ENCODE results near the gene NPTX1.

Gene NPTX1

GRCh38 chr17:80454557-80455335 is 21.7 kb downstream of the NPTX1 start:
- Mint-ChIP-seq H3K36me3 (peaks cover 1 to 7% of the 10 kb centered on the region in 2 donors), H3K27me3 (peaks cover 28 to 33% of the 10 kb centered on the region in 2 donors)

GRCh38 chr17:80453998-80454556 is 22.3 kb downstream of the NPTX1 start:
- H3K27ac Mint-ChIP-seq = peak overlapping the region; percentile 100
- ATAC-seq (replicated peaks) = peak; percentile 3 to 5
- H3K4me3 Mint-ChIP-seq = peak overlapping the region; percentile 94 to 98
- no peaks in the 10 kb centered on the region for H3K9me3 Mint-ChIP-seq
- DNase-seq = peak; percentile 18
- H3K27me3 Mint-ChIP-seq = peaks cover 22 to 26% of the 10 kb centered on the region in 2 donors
- H3K36me3 Mint-ChIP-seq = peaks cover 1 to 7% of the 10 kb centered on the region in 2 donors
- H3K4me1 Mint-ChIP-seq = peaks cover 30 to 40% of the 10 kb centered on the region in 2 donors

More at GRCh38 chr17:80454557-80455335, 21.7 kb downstream of the NPTX1 start:
- peak; percentile 98 for DNase-seq
- peak overlapping the region; percentile 94 to 98 for H3K4me3 Mint-ChIP-seq
- peak overlapping the region; percentile 100 for H3K27ac Mint-ChIP-seq
- no peaks in the 10 kb centered on the region for H3K9me3 Mint-ChIP-seq
- H3K4me1 Mint-ChIP-seq = peaks cover 30 to 40% of the 10 kb centered on the region in 2 donors
- peak; percentile 92 to 93 for ATAC-seq (replicated peaks)

GRCh38 chr17:80453126-80453997 is 23.0 kb downstream of the NPTX1 start:
- Mint-ChIP-seq H3K36me3 (peaks cover 1 to 7% of the 10 kb centered on the region in 2 donors), H3K9me3 (no peaks in the 10 kb centered on the region), H3K4me3 (peak overlapping the region; percentile 94 to 98), H3K4me1 (peaks cover 30 to 40% of the 10 kb centered on the region in 2 donors), H3K27ac (peak overlapping the region; percentile 100), H3K27me3 (peaks cover 15 to 19% of the 10 kb centered on the region in 2 donors)
- DNase-seq = no peak
- ATAC-seq (replicated peaks) = no peak

- H3K36me3 Mint-ChIP-seq = peaks cover 1 to 7% of the 10 kb centered on the region in 2 donors
- H3K27ac Mint-ChIP-seq = peak overlapping the region; percentile 67
- ATAC-seq (replicated peaks) (no peak), DNase-seq (no peak)
- no peak overlapping the region for H3K4me3 Mint-ChIP-seq
- H3K9me3 Mint-ChIP-seq = no peaks in the 10 kb centered on the region
- peaks cover 4 to 9% of the 10 kb centered on the region in 2 donors for H3K27me3 Mint-ChIP-seq
- H3K4me1 Mint-ChIP-seq = peaks cover 26 to 31% of the 10 kb centered on the region in 2 donors
Measured at GRCh38 chr17:80452173-80452915, 24.1 kb downstream of the NPTX1 start.

GRCh38 chr17:80451104-80451775 is 25.2 kb downstream of the NPTX1 start:
- ATAC-seq (replicated peaks) (no peak), DNase-seq (no peak)
- Mint-ChIP-seq H3K9me3 (no peaks in the 10 kb centered on the region), H3K4me1 (peaks cover 20 to 21% of the 10 kb centered on the region in 2 donors), H3K27ac (no peak overlapping the region), H3K4me3 (no peak overlapping the region), H3K27me3 (no peaks in the 10 kb centered on the region), H3K36me3 (peaks cover 1 to 7% of the 10 kb centered on the region in 2 donors)

- ATAC-seq (replicated peaks) = no peak
- Mint-ChIP-seq H3K4me3 (no peak overlapping the region), H3K9me3 (no peaks in the 10 kb centered on the region)
Measured at GRCh38 chr17:80449930-80450576, 26.4 kb downstream of the NPTX1 start.

GRCh38 chr17:80449194-80449929 is 27.0 kb downstream of the NPTX1 start:
- no peak overlapping the region for H3K27ac Mint-ChIP-seq
- H3K36me3 Mint-ChIP-seq = peaks cover 1 to 7% of the 10 kb centered on the region in 2 donors
- peaks cover 13 to 15% of the 10 kb centered on the region in 2 donors for H3K4me1 Mint-ChIP-seq
- DNase-seq (no peak), ATAC-seq (replicated peaks) (no peak)
- no peaks in the 10 kb centered on the region for H3K27me3 Mint-ChIP-seq
- H3K9me3 Mint-ChIP-seq = no peaks in the 10 kb centered on the region
- H3K4me3 Mint-ChIP-seq = no peak overlapping the region

More at GRCh38 chr17:80449930-80450576, 26.4 kb downstream of the NPTX1 start:
- H3K36me3 Mint-ChIP-seq = peaks cover 1 to 7% of the 10 kb centered on the region in 2 donors
- no peak overlapping the region for H3K27ac Mint-ChIP-seq
- H3K4me1 Mint-ChIP-seq = peaks cover 14 to 15% of the 10 kb centered on the region in 2 donors
- DNase-seq = no peak
- H3K27me3 Mint-ChIP-seq = no peaks in the 10 kb centered on the region

GRCh38 chr17:80447790-80448189 is 28.6 kb downstream of the NPTX1 start:
- no peak for ATAC-seq (replicated peaks)
- Mint-ChIP-seq H3K4me1 (no peaks in the 10 kb centered on the region), H3K36me3 (no peaks in the 10 kb centered on the region), H3K4me3 (no peak overlapping the region), H3K27me3 (peaks cover 3 to 8% of the 10 kb centered on the region in 2 donors), H3K9me3 (no peaks in the 10 kb centered on the region), H3K27ac (no peak overlapping the region)
- no peak for DNase-seq

GRCh38 chr17:80446645-80447405 is 29.6 kb downstream of the NPTX1 start:
- Mint-ChIP-seq H3K9me3 (no peaks in the 10 kb centered on the region), H3K27me3 (peaks cover 8 to 18% of the 10 kb centered on the region in 2 donors), H3K27ac (peak overlapping the region; percentile 17), H3K4me3 (no peak overlapping the region), H3K36me3 (peaks cover 2 to 3% of the 10 kb centered on the region in 2 donors), H3K4me1 (no peaks in the 10 kb centered on the region)
- no peak for DNase-seq
- no peak for ATAC-seq (replicated peaks)

- Mint-ChIP-seq H3K36me3 (peaks cover 5 to 7% of the 10 kb centered on the region in 2 donors), H3K4me3 (no peak overlapping the region), H3K9me3 (no peaks in the 10 kb centered on the region), H3K4me1 (no peaks in the 10 kb centered on the region), H3K27ac (no peak overlapping the region), H3K27me3 (peaks cover 14 to 19% of the 10 kb centered on the region in 2 donors)
- no peak for ATAC-seq (replicated peaks)
- no peak for DNase-seq
Measured at GRCh38 chr17:80445726-80446110, 30.7 kb downstream of the NPTX1 start.

- no peak for ATAC-seq (replicated peaks)
- Mint-ChIP-seq H3K27me3 (peaks cover 17 to 19% of the 10 kb centered on the region in 2 donors), H3K36me3 (peaks cover 5 to 7% of the 10 kb centered on the region in 2 donors)
Measured at GRCh38 chr17:80445007-80445725, 31.2 kb downstream of the NPTX1 start.

More at GRCh38 chr17:80445007-80445725, 31.2 kb downstream of the NPTX1 start:
- Mint-ChIP-seq H3K27ac (no peak overlapping the region), H3K9me3 (no peaks in the 10 kb centered on the region), H3K4me1 (no peaks in the 10 kb centered on the region), H3K4me3 (no peak overlapping the region)
- no peak for DNase-seq

Data from stimulated activated naive B cell treated with anti-CD40 and anti-IgM and Interleukin-4, amounts not matched to agents 10 μg/mL and 1 μg/mL and 100 μg/mL, for 72 hours (primary cell).